OCI-LY7 (cell line): ENCODE data around the gene PLEKHA3. TPM values are rescaled to one million over a fixed set of nuclear protein-coding genes. Genes with fewer than 3 reads are reported as not detected.
A peak's percentile ranks its signal among the peaks of the same experiment; 100 is the strongest.

Experiments used
- BruUV-seq: library from RNA; stranded (reverse); fragments of 400-500 nt; replicated peaks from 2 replicates; lab custom pipeline; 2021; lab: Mats Ljungman, UMichigan
- CTCF ChIA-PET: fragments of 300-600 bp; sonication (Branson Sonifier 250); formaldehyde crosslinking; loops from one replicate; lab custom pipeline; 2022; ENCODE audit warnings: antibody characterized with exemption; ENCODE audit not compliant: unreplicated experiment; lab: Charles Lee
- POLR2A ChIA-PET: fragments of 300-600 bp; sonication (Branson Sonifier 250); formaldehyde crosslinking; loops from one replicate; lab custom pipeline; 2022; ENCODE audit warnings: antibody characterized with exemption; lab: Charles Lee
- DNase-seq: peaks from one replicate; pipeline ENCODE4 v3.0.0-alpha.2; 2015; ENCODE audit warnings: low spot score
- H2AFZ ChIP-seq: fragments of 200-600 bp; sonication (generic), shearing (Covaris generic); 2 replicates; pipeline ENCODE4 v1.6.1; 2014; ENCODE audit warnings: mild to moderate bottlenecking, antibody characterized with exemption, low read length, moderate library complexity
- H3K27ac ChIP-seq: fragments of 200-600 bp; sonication (generic); 2 replicates; pipeline ENCODE4 v1.5.1; 2014; ENCODE audit warnings: mixed run types, low read depth, mild to moderate bottlenecking, moderate library complexity, low read length, inconsistent platforms; ENCODE audit not compliant: poor library complexity, severe bottlenecking
- H3K36me3 ChIP-seq: fragments of 200-600 bp; sonication (generic); 2 replicates; pipeline ENCODE4 v1.6.1; 2014; ENCODE audit warnings: mild to moderate bottlenecking, antibody characterized with exemption, low read length, moderate library complexity, mixed read lengths; ENCODE audit not compliant: insufficient read depth
- H3K4me1 ChIP-seq: fragments of 200-600 bp; sonication (generic); 2 replicates; pipeline ENCODE4 v1.5.1; 2014; ENCODE audit warnings: mild to moderate bottlenecking, low read length; ENCODE audit not compliant: insufficient read depth, poor library complexity, severe bottlenecking
- H3K4me2 ChIP-seq: fragments of 200-600 bp; sonication (generic); 2 replicates; pipeline ENCODE4 v1.6.1; 2014; ENCODE audit warnings: mild to moderate bottlenecking, low read length
- H3K4me3 ChIP-seq: fragments of 200-600 bp; sonication (generic); 2 replicates; pipeline ENCODE4 v1.5.1; 2014; ENCODE audit warnings: mild to moderate bottlenecking, low read depth, low read length; ENCODE audit not compliant: poor library complexity, severe bottlenecking
- H3K79me2 ChIP-seq: fragments of 200-600 bp; sonication (generic); 2 replicates; pipeline ENCODE4 v1.6.1; 2016; ENCODE audit warnings: low read depth, mild to moderate bottlenecking, low read length, moderate library complexity, mixed read lengths; ENCODE audit not compliant: insufficient read depth
- H3K9me2 ChIP-seq: fragments of 200-600 bp; sonication (generic); 2 replicates; pipeline ENCODE4 v1.6.1; 2016; ENCODE audit warnings: mild to moderate bottlenecking, low read length, mixed read lengths; ENCODE audit not compliant: insufficient read depth
- H3K9me3 ChIP-seq: fragments of 200-600 bp; sonication (generic); 2 replicates; pipeline ENCODE4 v1.6.1; 2014; ENCODE audit warnings: mild to moderate bottlenecking, mixed run types, low read length, mixed read lengths
- H4K20me1 ChIP-seq: fragments of 200-600 bp; sonication (generic); 2 replicates; pipeline ENCODE4 v1.6.1; 2014; ENCODE audit warnings: mild to moderate bottlenecking, antibody characterized with exemption, low read length, moderate library complexity, mixed read lengths; ENCODE audit not compliant: insufficient read depth
- EZH2phosphoT487 ChIP-seq: fragments of 200-600 bp; sonication (generic); IDR thresholded peaks from 2 replicates; pipeline ENCODE4 v1.6.1; 2018; ENCODE audit warnings: low read depth, borderline replicate concordance, mild to moderate bottlenecking, mixed run types, antibody characterized with exemption, low read length, moderate library complexity, mixed read lengths
- intact Hi-C: fragments of 100-400 bp; cut with micrococcal nuclease; formaldehyde crosslinking; loops from one replicate; pipeline ENCODE4 v1.10.0; 2022; ENCODE audit not compliant: unreplicated experiment
- total RNA-seq, 2 experiments: library from RNA; depleted of rRNA in 1 of 2; stranded (reverse); fragments of >200 nt in 1 of 2; shearing (Covaris generic) in 1 of 2; gene quantifications; 2 replicates each; pipeline ENCODE4 v1.2.3, GENCODE V29; 2014 to 2022
- TF ChIP-seq, protein P1 (sequence below): fragments of 200-600 bp; sonication (generic); conservative IDR thresholded peaks from 2 replicates; pipeline ENCODE4 v1.5.1; 2014; ENCODE audit warnings: mild to moderate bottlenecking, antibody characterized with exemption, low read length, moderate library complexity, mixed read lengths

The PLEKHA3 gene
- total RNA-seq, 2 experiments from 2014 or later = 3.6 to 19.2 TPM

GRCh38 chr2:178473931-178474330 is 6.3 kb upstream of the PLEKHA3 start:
- DNase-seq = no peak
- BruUV-seq = no TSS peak
- intact Hi-C loops = no loop called here
- ChIA-PET POLR2A (interaction anchor here (1.0 kb wide), 1 partner anchor 15 kb away, joined by 3 read pairs; no protein-coding TSS in a partner anchor), CTCF (no interaction called here)
- no peaks in the 10 kb centered on the region for H3K9me2 ChIP-seq
- TF ChIP-seq EZH2phosphoT487 = no peak
- TF ChIP-seq, protein P1, sequence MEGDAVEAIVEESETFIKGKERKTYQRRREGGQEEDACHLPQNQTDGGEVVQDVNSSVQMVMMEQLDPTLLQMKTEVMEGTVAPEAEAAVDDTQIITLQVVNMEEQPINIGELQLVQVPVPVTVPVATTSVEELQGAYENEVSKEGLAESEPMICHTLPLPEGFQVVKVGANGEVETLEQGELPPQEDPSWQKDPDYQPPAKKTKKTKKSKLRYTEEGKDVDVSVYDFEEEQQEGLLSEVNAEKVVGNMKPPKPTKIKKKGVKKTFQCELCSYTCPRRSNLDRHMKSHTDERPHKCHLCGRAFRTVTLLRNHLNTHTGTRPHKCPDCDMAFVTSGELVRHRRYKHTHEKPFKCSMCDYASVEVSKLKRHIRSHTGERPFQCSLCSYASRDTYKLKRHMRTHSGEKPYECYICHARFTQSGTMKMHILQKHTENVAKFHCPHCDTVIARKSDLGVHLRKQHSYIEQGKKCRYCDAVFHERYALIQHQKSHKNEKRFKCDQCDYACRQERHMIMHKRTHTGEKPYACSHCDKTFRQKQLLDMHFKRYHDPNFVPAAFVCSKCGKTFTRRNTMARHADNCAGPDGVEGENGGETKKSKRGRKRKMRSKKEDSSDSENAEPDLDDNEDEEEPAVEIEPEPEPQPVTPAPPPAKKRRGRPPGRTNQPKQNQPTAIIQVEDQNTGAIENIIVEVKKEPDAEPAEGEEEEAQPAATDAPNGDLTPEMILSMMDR = no peak
- no peaks in the 10 kb centered on the region for H4K20me1 ChIP-seq
- no peak overlapping the region for H3K27ac ChIP-seq
- peaks cover 16% of the 10 kb centered on the region; the same call in 1 of the 2 replicates for H3K79me2 ChIP-seq
- peaks cover 4% of the 10 kb centered on the region; the same call in 1 of the 2 replicates for H3K36me3 ChIP-seq
- H3K4me3 ChIP-seq = no peak overlapping the region
- no peaks in the 10 kb centered on the region for H3K9me3 ChIP-seq
- H3K4me2 ChIP-seq = no peak overlapping the region
- H2AFZ ChIP-seq = no peak overlapping the region
- peaks cover 10% of the 10 kb centered on the region for H3K4me1 ChIP-seq

DNA sequence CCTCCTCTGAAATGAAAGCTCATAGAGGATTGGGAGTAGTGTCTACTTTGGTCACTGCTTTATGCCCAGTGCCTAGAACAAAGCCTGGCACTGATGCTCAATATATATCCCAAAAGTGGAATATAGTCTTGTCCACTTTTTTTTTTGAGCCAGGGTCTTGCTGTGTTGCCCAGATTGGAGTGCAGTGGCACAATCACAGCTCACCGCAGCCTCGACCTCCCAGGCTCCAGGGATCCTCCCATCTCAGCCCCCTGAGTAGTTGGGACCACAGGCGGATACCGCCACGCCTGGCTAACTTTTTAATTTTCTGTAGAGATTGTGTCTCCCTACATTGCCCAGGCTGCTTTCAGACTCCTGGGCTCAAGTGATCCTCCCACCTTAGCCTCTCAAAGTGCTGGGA is 5.7 kb upstream of the PLEKHA3 start:
- intact Hi-C loops = no loop called here
- Histone ChIP-seq H3K79me2 (peaks cover 16% of the 10 kb centered on the region; the same call in 1 of the 2 replicates), H3K4me1 (peaks cover 15% of the 10 kb centered on the region), H3K27ac (no peak overlapping the region), H3K9me2 (no peaks in the 10 kb centered on the region), H2AFZ (no peak overlapping the region), H3K36me3 (no peaks in the 10 kb centered on the region), H4K20me1 (no peaks in the 10 kb centered on the region), H3K4me3 (no peak overlapping the region), H3K4me2 (no peak overlapping the region), H3K9me3 (no peaks in the 10 kb centered on the region)
- ChIA-PET CTCF (no interaction called here), POLR2A (interaction anchor here (0.7 kb wide), 1 partner anchor 67 kb away, joined by 3 read pairs; no protein-coding TSS in a partner anchor)
- BruUV-seq = no TSS peak
- no peak for TF ChIP-seq EZH2phosphoT487
- TF ChIP-seq, protein P1 = no peak
- no peak for DNase-seq

- intact Hi-C loops = no loop called here
- no peak overlapping the region for H3K27ac ChIP-seq
- no peaks in the 10 kb centered on the region for H3K36me3 ChIP-seq
- no peak overlapping the region for H3K4me3 ChIP-seq
- ChIA-PET CTCF (no interaction called here), POLR2A (no interaction called here)
- H3K4me1 ChIP-seq = peaks cover 24% of the 10 kb centered on the region
- no peaks in the 10 kb centered on the region for H3K9me2 ChIP-seq
- peaks cover 3% of the 10 kb centered on the region; the same call in 1 of the 2 replicates for H4K20me1 ChIP-seq
- peaks cover 24% of the 10 kb centered on the region for H3K79me2 ChIP-seq
- TF ChIP-seq EZH2phosphoT487 = no peak
- TF ChIP-seq, protein P1 = no peak
- no peak for DNase-seq
- H3K4me2 ChIP-seq = peak overlapping the region; percentile 23; the same call in 1 of the 2 replicates
- H2AFZ ChIP-seq = no peak overlapping the region
- no peaks in the 10 kb centered on the region for H3K9me3 ChIP-seq
- no TSS peak for BruUV-seq
Measured at GRCh38 chr2:178476477-178476876, 3.8 kb upstream of the PLEKHA3 start.
